Activated T-helper 1 cell treated with Interleukin-2 at 50 U/mL for 16 hours (primary cell): ENCODE data around the gene CFAP46.
"Not testable (repeated sequence)": the region's sequence is repeated elsewhere in the genome, so short reads cannot be mapped to it uniquely, and the experiment has no call there.

ENCODE experiments used
- DNase-seq: peaks from one replicate; pipeline ENCODE4 v3.0.0-alpha.2; 2020; ENCODE audit warnings: low read depth

The CFAP46 gene

GRCh38 chr10:132825783-132826523, 116.4 kb downstream of the CFAP46 start:
- not testable (repeated sequence) for DNase-seq

- no peak for DNase-seq
These were observed 122.3 kb downstream of the CFAP46 start for GRCh38 chr10:132820056-132820455.

DNA sequence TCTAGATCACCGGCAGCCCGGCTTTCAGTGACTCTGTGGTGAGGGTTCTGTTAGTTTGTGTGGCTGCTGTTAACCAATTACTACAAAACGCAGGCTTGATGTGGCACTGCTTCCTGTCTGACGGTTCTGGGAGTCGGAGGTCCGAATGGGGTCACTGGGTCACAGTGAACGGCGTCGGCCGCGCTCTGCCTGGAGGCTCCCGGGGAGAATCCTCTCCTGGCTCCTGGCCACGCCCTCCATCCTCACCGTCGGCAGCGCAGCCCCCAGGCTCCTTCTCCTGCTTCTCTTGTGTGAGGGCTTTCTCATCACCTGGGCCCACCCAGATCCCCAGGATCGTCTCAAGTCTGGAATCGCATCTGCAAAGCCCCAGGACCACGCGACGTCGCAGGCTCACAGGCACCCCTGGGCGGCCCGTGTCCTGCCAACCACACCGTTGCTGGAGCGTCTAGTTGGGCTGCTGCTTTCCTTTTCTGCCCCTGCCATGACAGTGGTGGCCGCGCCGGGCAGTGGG, 124.6 kb downstream of the CFAP46 start:
- no peak for DNase-seq

DNA sequence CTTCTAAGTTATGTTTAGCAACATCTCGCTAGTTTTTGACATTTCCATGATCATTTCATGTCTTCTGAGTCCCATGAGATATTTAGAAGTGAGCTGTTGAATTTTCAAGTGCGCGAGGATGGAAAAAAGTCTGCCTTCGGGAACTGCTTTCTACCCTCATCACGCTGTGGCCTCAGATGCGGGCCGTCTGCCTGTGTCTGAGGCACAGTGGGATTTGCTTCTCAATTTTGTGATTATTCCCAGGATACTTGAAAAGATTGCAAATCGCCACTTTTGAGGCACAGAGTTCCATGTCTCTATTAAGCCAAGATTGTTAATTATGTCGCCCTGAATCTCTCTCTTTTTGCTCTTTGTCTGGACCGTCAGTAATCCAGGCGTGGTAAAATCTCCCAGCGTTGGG, 125.7 kb downstream of the CFAP46 start:
- no peak for DNase-seq

- no peak for DNase-seq
These were observed 127.1 kb downstream of the CFAP46 start for GRCh38 chr10:132815168-132815857.

DNA sequence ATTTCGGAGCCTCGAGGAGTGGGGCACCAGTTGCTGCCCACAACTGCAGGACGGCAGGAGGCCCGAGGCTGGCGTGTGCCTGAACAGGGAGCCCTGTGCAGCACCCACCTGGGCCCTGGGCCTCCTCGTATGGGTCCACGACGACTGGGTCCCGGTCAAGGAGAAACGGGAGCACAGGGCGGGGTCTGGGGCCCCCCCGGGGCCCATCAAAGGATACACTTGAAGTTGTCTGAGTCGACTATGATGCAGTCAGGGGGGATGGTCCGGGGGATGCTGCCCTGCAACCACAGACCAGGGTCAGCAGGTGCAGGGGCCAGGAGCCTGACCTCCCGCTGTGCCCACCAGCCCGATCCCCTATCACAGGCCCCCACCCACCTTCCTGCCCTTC, 127.9 kb downstream of the CFAP46 start:
- DNase-seq, result no peak

DNA sequence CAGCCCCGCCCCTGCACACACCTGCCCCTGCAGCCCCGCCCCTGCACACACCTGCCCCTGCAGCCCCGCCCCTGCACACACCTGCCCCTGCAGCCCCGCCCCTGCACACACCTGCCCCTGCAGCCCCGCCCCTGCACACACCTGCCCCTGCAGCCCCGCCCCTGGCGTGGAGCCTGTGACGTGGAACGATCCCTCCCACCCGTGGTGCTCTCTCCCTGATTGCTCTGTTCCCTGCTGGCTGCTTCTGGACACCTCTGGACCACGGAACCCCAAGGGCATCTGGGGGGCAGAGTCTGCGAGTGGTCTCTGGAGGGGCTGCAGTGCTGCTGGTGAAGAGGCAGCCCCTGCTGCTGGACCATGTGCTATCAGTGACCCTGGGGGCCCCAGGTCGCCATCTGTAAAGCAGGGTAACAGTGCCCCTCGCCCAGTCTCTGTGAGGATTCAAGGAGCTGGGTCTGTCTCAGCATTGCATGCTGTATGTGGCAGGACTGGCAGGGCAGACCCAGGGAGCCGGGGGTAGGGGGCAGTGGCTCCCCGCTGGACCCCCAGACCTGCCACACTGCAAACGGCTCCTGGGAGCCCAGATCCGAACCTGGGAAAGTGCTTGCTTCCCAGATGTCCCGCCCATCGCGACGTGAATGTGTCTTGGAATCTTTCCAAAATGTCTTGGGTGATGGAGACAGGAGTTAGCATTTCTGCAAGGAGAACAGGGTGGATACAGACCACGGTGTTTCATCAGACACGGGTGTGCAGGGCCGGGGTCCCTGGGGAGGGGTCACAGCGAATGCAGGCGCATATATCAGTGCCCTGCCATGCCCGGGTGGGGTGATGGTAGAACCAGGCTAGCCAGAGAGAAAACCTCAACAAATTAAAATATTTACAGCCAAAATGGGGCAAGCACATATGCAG, 128.6 kb downstream of the CFAP46 start:
- DNase-seq, result no peak

DNA sequence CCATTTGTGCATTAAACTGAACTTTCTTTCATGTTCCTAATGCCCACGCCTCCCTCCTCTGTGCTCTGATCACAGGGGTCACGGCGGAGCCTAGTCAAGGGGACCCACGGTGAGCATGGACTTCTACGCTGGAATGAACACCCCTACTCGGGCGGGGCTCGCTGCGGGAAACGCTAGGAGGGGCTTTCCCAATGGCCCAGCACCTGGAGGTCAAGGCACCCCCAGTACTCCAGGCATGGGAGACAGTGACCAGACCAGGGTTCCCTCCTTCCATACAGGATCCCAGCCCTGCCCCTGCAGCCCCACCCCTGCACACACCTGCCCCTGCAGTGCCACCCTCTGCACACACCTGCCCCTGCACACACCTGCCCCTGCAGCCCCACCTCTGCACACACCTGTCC, 129.4 kb downstream of the CFAP46 start:
- DNase-seq, result no peak

- no peak for DNase-seq
These were observed 129.8 kb downstream of the CFAP46 start for GRCh38 chr10:132812520-132812919.

DNA sequence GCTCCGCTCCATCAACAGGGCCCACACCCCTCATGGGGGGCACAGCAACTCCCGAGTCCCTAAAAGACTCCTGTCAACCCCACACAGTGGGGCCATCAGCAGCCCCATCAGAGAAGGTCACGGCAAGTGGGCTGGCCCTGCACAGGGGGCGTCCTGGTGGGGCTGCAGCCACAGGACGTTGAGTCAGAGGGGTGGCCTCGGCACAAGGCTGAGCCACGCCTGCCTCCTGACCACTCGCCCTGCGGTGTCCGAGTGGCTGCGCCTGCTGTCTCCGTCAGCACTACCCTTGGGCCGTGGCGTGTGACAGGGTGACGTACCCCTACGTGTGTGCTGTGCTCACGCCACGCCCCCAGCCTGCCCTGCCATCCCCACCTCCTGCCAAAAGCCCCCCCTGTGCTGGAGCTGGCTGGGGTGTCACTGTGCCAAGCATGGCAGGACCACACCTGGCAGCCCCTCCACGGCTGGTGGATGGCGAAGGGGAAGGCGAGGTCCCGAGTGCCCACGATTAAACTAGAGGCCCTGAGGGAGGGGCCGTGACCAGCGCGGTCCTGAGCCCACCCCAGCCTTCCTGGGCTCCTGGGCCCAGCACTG, 130.4 kb downstream of the CFAP46 start:
- DNase-seq, result no peak

DNA sequence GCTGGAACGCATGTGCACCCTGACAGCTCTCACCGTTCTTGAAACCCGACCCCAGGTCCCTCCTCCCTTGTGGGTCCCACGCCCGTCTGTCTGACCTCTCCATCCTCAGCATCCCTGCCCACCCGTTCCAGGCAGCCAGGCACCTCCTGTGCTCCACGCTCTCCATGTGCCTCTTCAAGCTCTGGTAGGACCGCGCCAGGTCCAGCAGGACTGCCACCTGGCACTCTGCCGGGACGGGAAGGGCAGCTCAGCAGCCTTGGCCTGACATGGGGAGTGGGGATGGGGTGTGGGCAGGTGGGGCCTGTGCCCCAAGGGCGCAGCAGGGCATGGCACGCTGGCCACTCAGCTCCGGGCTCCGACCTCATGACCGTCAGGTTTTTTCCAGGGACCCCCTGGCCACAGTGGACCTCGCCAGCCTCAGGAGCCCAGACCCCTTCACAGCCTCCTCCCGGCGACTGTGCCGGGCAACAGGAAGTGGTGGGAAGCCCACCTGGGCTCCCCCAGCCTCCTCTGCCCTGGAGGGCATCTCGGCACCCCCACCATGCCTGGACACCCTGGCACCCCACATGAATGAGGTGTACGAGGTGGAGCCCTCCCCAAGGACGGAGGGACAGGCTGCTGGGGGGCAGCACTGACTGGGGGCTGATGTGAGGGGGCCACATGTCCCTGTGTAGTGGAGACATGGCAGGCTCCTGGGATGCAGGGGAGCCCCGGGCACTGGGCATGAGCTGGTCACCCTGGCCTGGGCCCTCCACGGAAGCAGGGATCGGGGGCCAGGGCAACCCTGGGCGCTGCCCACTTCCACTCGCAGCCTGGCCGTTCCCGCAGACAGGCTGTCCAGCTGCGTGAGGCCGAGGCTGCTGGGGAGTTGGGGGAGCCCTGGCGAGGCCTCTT, 131.3 kb downstream of the CFAP46 start:
- DNase-seq, result no peak

DNA sequence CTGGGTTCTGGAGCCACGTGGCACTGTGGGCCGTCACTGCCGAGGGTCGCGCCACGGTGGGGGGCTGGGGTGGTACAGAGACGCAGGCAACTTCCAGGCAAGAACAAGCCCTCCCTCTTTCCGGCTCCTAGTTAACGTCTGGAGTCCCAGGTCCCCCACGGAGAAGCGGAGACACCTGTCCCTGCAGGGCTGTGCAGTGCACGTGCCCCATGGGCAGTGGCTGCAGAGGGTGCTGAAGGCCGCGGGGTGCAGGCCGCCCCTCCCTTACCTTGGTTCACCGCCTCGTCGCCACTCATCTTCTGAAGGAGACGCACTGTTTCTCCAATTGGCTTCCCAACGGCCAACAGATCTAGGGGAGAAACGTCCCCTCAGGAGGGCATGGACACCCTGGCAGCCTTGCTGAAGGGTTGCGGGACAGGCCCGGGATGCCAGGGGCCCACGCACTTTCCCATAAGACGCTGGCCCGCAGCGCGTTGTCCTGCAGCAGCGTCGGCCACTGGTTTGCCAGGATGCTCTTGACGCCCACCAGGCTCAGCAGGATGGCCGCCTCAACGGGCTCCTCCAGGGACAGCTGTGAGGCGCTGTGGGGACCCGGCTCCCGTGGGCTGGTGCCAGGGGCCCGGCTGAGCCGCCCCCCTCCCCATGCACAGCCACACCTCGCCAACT, 132.1 kb downstream of the CFAP46 start:
- DNase-seq, result no peak

DNA sequence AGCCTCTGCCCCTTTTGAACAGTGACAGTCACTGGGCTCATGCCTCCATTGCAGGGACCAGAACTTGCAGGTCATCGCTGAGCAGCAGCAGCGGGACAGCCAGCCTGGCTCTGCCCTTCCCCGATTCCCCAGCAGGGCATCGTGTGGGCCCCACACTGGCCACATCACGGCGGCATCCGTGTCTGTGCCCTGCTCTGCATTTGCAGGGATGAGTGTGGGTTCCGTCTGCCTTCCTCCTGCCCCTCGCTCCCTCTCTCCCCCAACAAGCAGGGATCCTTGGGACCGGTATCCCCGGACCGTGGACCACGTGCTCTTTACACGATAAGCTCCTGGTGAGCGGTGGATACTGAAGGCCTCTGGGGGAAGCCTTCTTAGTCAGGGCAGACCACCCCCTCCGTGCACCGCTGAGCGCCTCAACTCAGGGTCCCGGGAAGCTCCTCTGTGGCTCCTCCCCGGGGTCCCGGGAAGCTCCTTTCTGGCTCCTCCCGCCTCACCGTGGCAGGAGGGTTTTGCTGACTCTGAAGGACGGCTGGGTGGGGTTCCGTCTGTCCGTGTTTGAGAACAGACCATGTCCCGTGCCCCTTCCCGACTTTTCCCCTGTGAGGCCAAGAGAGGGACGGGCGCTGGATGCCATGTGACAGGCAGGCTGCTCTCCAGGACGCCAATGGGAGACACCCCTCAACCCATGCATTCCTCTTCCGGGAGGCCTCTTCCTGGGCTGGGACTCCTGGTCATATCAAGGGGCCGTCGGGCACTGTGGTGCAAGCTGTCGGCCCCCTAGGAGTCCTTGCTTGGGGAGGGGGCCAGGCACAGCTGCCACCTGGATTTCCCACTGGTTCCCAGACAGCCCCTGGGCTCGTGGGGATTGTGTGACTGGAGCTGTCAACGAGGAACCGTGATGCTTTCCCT, 132.9 kb downstream of the CFAP46 start:
- no peak for DNase-seq

GRCh38 chr10:132808383-132809231, 133.8 kb downstream of the CFAP46 start:
- no peak for DNase-seq

DNA sequence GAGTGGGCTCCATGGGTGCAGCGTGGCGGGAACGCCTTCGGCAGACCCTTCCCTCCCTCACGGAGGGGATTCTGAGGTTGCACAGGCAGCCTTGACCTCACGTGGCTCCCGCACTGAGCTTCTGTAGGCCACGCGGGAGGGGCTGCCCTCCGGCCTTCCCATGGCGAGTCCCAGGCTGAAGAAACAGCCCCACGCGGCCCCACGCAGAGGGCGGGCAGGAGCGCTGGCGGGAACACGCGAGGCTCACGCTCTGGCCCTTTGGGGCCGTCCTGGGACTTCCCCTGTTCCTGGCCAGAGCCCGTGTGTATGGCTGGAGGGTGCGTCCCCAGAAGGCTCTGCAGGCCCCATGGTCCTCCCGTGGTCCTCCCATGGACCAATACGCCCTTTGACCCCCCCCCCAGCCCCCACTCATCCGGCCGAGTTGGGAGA, 134.7 kb downstream of the CFAP46 start:
- DNase-seq, result no peak

DNA sequence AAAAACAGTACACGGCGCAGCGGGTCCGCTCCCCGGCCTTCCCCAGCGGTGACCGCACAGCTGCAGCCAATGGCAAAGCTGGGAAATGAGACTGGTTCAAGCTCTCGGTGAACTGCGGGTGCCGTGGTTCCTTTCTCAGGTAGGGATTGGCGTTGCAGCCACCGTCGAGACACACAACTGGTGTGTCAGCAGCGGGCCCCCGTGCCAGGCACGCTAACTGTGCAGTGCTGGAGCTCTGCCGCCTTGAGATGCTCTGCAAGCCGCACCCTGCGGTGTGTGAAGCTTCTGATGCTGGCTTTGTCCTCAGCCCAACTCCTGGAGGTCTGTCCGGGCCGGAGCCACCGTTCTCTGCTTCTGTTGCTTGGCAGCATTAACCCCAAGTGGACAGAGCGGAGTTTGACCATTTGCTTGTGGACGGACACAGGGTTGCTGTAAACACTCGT, 135.8 kb downstream of the CFAP46 start:
- no peak for DNase-seq

DNA sequence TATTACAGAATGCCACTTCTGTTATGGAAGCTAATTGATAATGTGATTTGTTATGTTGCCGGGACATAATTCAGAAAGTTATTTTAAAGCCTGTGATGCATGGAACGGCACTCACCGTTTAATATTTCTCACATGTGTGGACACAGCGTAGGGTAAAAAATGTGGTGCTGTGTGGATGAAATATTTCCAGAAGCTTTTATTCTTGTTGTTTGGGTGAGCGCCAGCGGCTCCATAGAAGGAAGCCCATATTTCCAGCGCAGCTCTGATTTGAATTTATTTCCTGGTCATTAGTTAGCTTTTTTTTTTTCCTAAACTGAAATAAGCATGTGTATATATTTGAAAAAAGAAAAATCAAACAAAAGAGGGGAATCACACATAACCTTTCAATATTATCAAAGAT, 136.3 kb downstream of the CFAP46 start:
- no peak for DNase-seq

DNA sequence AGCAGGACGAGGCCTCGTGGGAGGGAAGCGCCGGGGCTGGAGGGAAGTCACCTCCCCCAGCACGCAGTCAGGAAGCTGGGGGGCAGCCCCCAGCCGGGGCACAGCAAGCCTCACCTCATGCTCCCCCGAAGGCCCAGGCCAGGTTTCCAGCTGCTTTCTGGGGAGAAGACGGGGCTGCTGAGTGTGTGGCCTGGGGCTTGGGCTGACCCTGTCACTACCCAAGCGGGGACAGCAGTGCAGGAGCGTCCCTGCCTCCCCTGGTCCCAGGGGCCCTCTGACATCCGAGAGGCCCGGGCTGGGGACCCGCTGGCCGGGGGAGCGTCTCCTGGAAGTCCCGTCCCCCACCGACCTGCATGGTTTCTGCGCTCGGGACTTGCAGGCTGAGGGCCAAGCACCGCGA, 136.8 kb downstream of the CFAP46 start:
- DNase-seq, result no peak
